Upper lobe of left lung (tissue), 6 donors: ENCODE measurements around the gene SPG11. TPM values are rescaled to one million over a fixed set of nuclear protein-coding genes. Genes with fewer than 3 reads are reported as not detected.

Source experiments
- ATAC-seq, 2 donors: fragments of 200-7000 bp; cut with Tn5 transposase; one replicate each; pipeline ENCODE4 v1.9.1; 2022; ENCODE audit warnings: mild to moderate bottlenecking in 2 of 2, moderate library complexity in 2 of 2; ENCODE audit not compliant: low FRiP score in 2 of 2
- DNase-seq, 2 donors: peaks; one replicate each; pipeline ENCODE4 v3.0.0-alpha.2; 2019 to 2020
- H3K27ac ChIP-seq, 4 donors: fragments of 200-600 bp; sonication (generic); one replicate each; pipeline ENCODE4 v1.5.1; 2016 to 2019
- H3K27me3 ChIP-seq, 4 donors: fragments of 200-600 bp; sonication (generic); one replicate each; pipeline ENCODE4 v1.5.1; 2017 to 2019
- H3K36me3 ChIP-seq, 4 donors: fragments of 200-600 bp; sonication (generic); one replicate each; pipeline ENCODE4 v1.5.1; 2016 to 2019
- H3K4me1 ChIP-seq, 4 donors: fragments of 200-600 bp; sonication (generic); one replicate each; pipeline ENCODE4 v1.5.1; 2018 to 2019
- H3K4me3 ChIP-seq, 4 donors: fragments of 200-600 bp; sonication (generic); one replicate each; pipeline ENCODE4 v1.5.1; 2017 to 2019; ENCODE audit warnings: mild to moderate bottlenecking in 2 of 4, moderate library complexity in 1 of 4
- H3K9me3 ChIP-seq, 4 donors: fragments of 200-600 bp; sonication (generic); one replicate each; pipeline ENCODE4 v1.5.1; 2018 to 2019
- EP300 ChIP-seq, 4 donors: sonication (generic); formaldehyde crosslinking; IDR thresholded peaks; one replicate each; pipeline ENCODE4 v1.5.1; 2017; ENCODE audit warnings: antibody characterized with exemption in 4 of 4, control low read depth in 2 of 4
- POLR2A ChIP-seq, 4 donors: fragments of 450-650 bp; IDR thresholded peaks; one replicate each; pipeline ENCODE4 v1.5.1; 2016 to 2017; ENCODE audit warnings: antibody characterized with exemption in 4 of 4, mild to moderate bottlenecking in 2 of 4
- POLR2AphosphoS5 ChIP-seq, 2 donors: sonication (generic); formaldehyde crosslinking; IDR thresholded peaks; one replicate each; pipeline ENCODE4 v1.5.1; 2017; ENCODE audit warnings: antibody characterized with exemption in 2 of 2
- WGBS, 2 donors: methylation state at CpG; one replicate each; pipeline ENCODE4 v1.1.5; 2017 to 2018; 5-methylcytosine and 5-hydroxymethylcytosine counted together
- total RNA-seq, 6 donors: library from RNA; depleted of rRNA in 4 of 6; stranded (reverse); fragments of >200 nt in 4 of 6; gene quantifications; one replicate each; pipeline versions ENCODE4 v1.1.0 to v1.2.1, GENCODE V29; 2016 to 2021
- TF ChIP-seq, protein P1 (sequence below), 6 experiments: fragments of 450-650 bp in 4 of 6; fragments of 200-600 bp in 2 of 6; sonication (generic) in 2 of 6; IDR thresholded peaks; one replicate each; pipeline ENCODE4 v1.5.1; 2016 to 2019; ENCODE audit warnings: antibody characterized with exemption in 6 of 6
- donor health status: DM: no; HTN: no; CAD: no; lungs with moderate emphysema.
- donor health status: DM: no; HTN: yes; CAD: no; lungs with severe emphysema.

The SPG11 gene
- total RNA-seq, 6 donors from 2014 or later: 81.6 to 161 (median 97.4) TPM

DNA sequence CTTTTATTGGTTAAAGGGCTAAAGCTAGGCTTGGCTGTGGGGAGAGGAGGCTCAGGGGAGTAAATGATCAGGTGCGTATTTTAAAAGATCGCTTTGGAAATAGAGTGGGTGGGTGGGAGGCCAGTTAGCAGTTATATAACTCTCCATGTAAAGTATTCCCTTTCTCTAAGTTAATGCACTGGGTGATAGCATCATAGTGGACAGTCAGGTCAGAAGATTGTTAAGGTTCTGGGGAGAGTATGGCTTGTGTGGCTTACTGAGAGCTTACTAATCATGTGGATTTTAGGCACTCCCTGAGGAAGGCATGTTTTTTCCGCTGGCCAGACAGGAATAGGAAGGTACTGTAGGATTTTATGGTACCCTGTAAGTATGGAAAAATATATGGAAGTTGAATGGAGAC is 132.8 kb downstream of the SPG11 start:
- 99 to 100% methylated on average over 3 of the region's 3 CpGs for WGBS, 2 donors
- Histone ChIP-seq H3K9me3 (no peaks in the 10 kb centered on the region), H3K4me3 (no peak overlapping the region), H3K36me3 (peaks cover 0 to 13% (median 0%) of the 10 kb centered on the region in 4 donors), H3K4me1 (peaks cover 6 to 8% (median 7%) of the 10 kb centered on the region in 4 donors), H3K27me3 (no peaks in the 10 kb centered on the region), H3K27ac (no peak overlapping the region)
- TF ChIP-seq, protein P1, sequence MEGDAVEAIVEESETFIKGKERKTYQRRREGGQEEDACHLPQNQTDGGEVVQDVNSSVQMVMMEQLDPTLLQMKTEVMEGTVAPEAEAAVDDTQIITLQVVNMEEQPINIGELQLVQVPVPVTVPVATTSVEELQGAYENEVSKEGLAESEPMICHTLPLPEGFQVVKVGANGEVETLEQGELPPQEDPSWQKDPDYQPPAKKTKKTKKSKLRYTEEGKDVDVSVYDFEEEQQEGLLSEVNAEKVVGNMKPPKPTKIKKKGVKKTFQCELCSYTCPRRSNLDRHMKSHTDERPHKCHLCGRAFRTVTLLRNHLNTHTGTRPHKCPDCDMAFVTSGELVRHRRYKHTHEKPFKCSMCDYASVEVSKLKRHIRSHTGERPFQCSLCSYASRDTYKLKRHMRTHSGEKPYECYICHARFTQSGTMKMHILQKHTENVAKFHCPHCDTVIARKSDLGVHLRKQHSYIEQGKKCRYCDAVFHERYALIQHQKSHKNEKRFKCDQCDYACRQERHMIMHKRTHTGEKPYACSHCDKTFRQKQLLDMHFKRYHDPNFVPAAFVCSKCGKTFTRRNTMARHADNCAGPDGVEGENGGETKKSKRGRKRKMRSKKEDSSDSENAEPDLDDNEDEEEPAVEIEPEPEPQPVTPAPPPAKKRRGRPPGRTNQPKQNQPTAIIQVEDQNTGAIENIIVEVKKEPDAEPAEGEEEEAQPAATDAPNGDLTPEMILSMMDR (IDR thresholded peaks at IDR 0.05): no peak
- TF ChIP-seq POLR2A (IDR thresholded peaks at IDR 0.05): no peak
- no peak for TF ChIP-seq EP300 (IDR thresholded peaks at IDR 0.05)
- no peak for TF ChIP-seq POLR2AphosphoS5 (IDR thresholded peaks at IDR 0.05)
- ATAC-seq (no peak), DNase-seq (no peak)

DNA sequence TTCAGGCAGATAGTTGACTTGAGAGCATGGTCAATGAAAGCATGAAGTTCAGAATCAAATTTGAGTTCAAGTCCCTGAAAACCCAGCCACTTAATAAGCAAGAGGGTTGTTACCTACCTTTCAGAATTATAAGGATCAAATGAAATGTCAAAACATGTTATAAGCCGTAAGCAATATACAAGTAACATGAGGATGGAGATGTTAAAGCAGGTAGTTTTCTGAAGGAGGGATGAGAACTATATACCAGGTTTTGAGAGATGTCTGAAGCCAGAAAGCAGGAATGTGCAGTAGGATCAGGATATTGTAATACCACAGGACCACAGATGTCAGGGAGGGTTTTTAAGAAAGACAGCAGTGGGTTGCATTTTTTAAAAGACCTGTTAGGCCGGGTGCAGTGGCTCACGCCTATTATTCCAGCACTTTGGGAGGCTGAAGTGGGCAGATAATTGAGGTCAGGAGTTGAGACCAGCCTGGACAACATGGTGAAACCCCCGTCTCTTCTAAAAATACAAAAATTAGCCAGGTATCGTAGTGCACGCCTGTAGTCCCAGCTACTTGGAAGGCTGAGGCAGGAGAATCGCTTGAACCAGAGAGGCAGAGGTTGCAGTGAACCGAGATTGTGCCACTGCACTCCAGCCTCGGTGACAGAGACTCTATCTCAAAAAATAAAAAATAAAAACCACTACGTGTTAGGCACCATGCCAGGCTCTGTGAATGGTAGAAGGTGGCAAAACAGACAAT is 133.4 kb downstream of the SPG11 start:
- no peak for ATAC-seq
- Histone ChIP-seq H3K9me3 (no peaks in the 10 kb centered on the region), H3K36me3 (peaks cover 0 to 14% (median 0%) of the 10 kb centered on the region in 4 donors), H3K4me3 (no peak overlapping the region), H3K27me3 (no peaks in the 10 kb centered on the region), H3K4me1 (peaks cover 0 to 2% (median 1%) of the 10 kb centered on the region in 4 donors), H3K27ac (no peak overlapping the region)
- no peak for TF ChIP-seq POLR2A (IDR thresholded peaks at IDR 0.05)
- no peak for TF ChIP-seq POLR2AphosphoS5 (IDR thresholded peaks at IDR 0.05)
- no peak for TF ChIP-seq EP300 (IDR thresholded peaks at IDR 0.05)
- TF ChIP-seq, protein P1 (IDR thresholded peaks at IDR 0.05): no peak
- 77 to 85% methylated on average over 10 of the region's 10 CpGs for WGBS, 2 donors
- no peak for DNase-seq

DNA sequence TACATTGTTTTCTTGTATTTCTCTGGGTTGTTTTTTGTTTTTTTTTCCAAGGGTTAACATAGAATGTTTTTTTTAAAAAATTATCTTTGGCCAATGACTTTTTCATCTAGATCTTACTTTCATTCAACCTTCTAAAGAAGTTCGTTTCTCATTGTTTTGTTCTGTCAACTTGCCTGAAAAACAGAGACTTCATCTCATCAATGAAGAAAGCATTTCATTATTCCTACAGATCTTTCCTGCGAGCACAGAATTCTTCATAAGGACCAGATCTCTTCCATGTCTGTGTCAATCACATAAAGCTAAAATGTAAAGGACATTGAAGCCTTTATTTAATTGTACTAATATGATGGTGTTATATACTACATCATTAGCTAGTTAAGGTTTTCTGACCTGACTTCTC is 136.2 kb downstream of the SPG11 start:
- ATAC-seq (no peak), DNase-seq (no peak)
- TF ChIP-seq, protein P1 (IDR thresholded peaks at IDR 0.05): no peak
- TF ChIP-seq POLR2AphosphoS5 (IDR thresholded peaks at IDR 0.05) (no peak), EP300 (IDR thresholded peaks at IDR 0.05) (no peak), POLR2A (IDR thresholded peaks at IDR 0.05) (no peak)
- WGBS, 2 donors: 87 to 89% methylated on average over 2 of the region's 2 CpGs
- no peaks in the 10 kb centered on the region for H3K9me3 ChIP-seq
- peaks cover 6 to 42% (median 12%) of the 10 kb centered on the region in 4 donors for H3K36me3 ChIP-seq
- H3K27me3 ChIP-seq: no peaks in the 10 kb centered on the region
- no peaks in the 10 kb centered on the region for H3K4me1 ChIP-seq
- H3K27ac ChIP-seq: no peak overlapping the region
- no peak overlapping the region for H3K4me3 ChIP-seq

DNA sequence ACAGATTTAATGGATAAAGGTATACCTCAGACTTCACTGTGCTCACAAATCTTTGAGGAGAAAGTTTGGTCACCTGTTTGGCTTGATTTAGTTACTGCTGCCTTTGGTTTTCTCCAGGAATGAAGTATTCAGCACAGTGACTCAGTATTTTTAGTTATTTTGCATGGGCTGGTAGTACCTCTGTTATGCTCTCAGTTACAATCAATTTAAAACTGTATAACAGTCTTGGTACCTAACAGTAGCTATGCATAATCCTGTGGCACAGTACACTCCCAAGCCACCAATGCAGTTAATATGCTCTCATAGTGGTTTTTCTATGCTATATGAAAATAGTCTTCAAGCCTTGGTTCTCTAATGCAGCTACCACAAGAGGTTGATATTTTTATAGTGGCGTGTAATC is 138.4 kb downstream of the SPG11 start:
- no peaks in the 10 kb centered on the region for H3K4me1 ChIP-seq
- H3K36me3 ChIP-seq: peaks cover 6 to 62% (median 15%) of the 10 kb centered on the region in 4 donors
- WGBS, 2 donors: 100% methylated on average over 1 of the region's 1 CpG
- DNase-seq (no peak), ATAC-seq (no peak)
- H3K27me3 ChIP-seq: no peaks in the 10 kb centered on the region
- no peak overlapping the region for H3K4me3 ChIP-seq
- H3K27ac ChIP-seq: no peak overlapping the region
- no peak for TF ChIP-seq POLR2AphosphoS5 (IDR thresholded peaks at IDR 0.05)
- TF ChIP-seq POLR2A (IDR thresholded peaks at IDR 0.05): no peak
- TF ChIP-seq EP300 (IDR thresholded peaks at IDR 0.05): no peak
- TF ChIP-seq, protein P1 (IDR thresholded peaks at IDR 0.05): no peak
- no peaks in the 10 kb centered on the region for H3K9me3 ChIP-seq

DNA sequence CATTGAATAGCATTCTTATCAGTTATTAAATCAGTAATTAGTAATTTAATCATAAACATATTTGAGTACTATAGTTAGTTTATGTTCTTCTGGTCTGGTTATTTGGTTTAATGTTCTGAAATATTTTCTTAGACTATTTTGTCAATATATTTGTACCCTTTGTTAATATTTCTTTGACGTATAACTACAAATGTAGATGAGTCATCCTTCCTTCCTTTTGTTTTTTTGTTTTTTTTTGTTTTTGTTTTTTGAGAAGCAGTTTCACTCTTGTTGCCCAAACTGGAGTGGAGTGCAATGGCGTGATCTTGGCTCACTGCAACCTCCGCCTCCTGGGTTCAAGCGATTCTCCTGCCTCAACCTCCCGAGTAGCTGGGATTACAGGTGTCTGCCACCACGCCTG is 143.9 kb downstream of the SPG11 start:
- DNase-seq (no peak), ATAC-seq (no peak)
- WGBS, 2 donors: 89 to 91% methylated on average over 6 of the region's 6 CpGs
- H3K4me3 ChIP-seq: no peak overlapping the region
- H3K36me3 ChIP-seq: peaks cover 6 to 79% (median 28%) of the 10 kb centered on the region in 4 donors
- H3K27ac ChIP-seq: peak overlapping the region in 1 of 4 donors; percentile 21
- no peaks in the 10 kb centered on the region for H3K27me3 ChIP-seq
- no peaks in the 10 kb centered on the region for H3K4me1 ChIP-seq
- no peaks in the 10 kb centered on the region for H3K9me3 ChIP-seq
- TF ChIP-seq POLR2AphosphoS5 (IDR thresholded peaks at IDR 0.05): no peak
- no peak for TF ChIP-seq POLR2A (IDR thresholded peaks at IDR 0.05)
- TF ChIP-seq EP300 (IDR thresholded peaks at IDR 0.05): no peak
